Activated naive CD4-positive, alpha-beta T cell treated with anti-CD3 and anti-CD28 coated beads, Interleukin-2, amount 10 ng/mL, durations not matched to agents 7 days and 5 days (primary cell): ENCODE results near the gene ADARB2.
A peak's percentile ranks its signal among the peaks of the same experiment; 100 is the strongest.
"Not testable (repeated sequence)": the region's sequence is repeated elsewhere in the genome, so short reads cannot be mapped to it uniquely, and the experiment has no call there.

Experiments
- CTCF ChIA-PET: fragments of 350-600 bp; sonication (Branson Sonifier 250); formaldehyde crosslinking; loops from one replicate; lab custom pipeline; 2021; ENCODE audit warnings: antibody characterized with exemption; lab: Charles Lee
- DNase-seq: peaks from one replicate; pipeline ENCODE4 v3.0.0-alpha.2; 2020
- H3K27ac Mint-ChIP-seq: one replicate; pipeline ENCODE4 v1.8.0; 2021; ENCODE audit warnings: mild to moderate bottlenecking, moderate library complexity, mixed read lengths
- H3K27me3 Mint-ChIP-seq: one replicate; pipeline ENCODE4 v1.8.0; 2021; ENCODE audit warnings: mild to moderate bottlenecking, mixed read lengths
- H3K36me3 Mint-ChIP-seq: one replicate; pipeline ENCODE4 v1.8.0; 2021; ENCODE audit warnings: mixed read lengths
- H3K4me1 Mint-ChIP-seq: one replicate; pipeline ENCODE4 v1.8.0; 2021; ENCODE audit warnings: mixed read lengths
- H3K4me3 Mint-ChIP-seq: one replicate; pipeline ENCODE4 v1.8.0; 2021; ENCODE audit warnings: mild to moderate bottlenecking, moderate library complexity, mixed read lengths
- H3K9me3 Mint-ChIP-seq: one replicate; pipeline ENCODE4 v1.8.0; 2021; ENCODE audit warnings: mixed read lengths

Gene ADARB2

GRCh38 chr10:1161315-1161673 lies 576.0 kb downstream of the ADARB2 start:
- CTCF ChIA-PET, H3K4me3 Mint-ChIP-seq, H3K27ac Mint-ChIP-seq, H3K36me3 Mint-ChIP-seq, H3K4me1 Mint-ChIP-seq, H3K9me3 Mint-ChIP-seq, DNase-seq: not testable (repeated sequence)
- H3K27me3 Mint-ChIP-seq, result peaks cover 24% of the 10 kb centered on the region

DNA sequence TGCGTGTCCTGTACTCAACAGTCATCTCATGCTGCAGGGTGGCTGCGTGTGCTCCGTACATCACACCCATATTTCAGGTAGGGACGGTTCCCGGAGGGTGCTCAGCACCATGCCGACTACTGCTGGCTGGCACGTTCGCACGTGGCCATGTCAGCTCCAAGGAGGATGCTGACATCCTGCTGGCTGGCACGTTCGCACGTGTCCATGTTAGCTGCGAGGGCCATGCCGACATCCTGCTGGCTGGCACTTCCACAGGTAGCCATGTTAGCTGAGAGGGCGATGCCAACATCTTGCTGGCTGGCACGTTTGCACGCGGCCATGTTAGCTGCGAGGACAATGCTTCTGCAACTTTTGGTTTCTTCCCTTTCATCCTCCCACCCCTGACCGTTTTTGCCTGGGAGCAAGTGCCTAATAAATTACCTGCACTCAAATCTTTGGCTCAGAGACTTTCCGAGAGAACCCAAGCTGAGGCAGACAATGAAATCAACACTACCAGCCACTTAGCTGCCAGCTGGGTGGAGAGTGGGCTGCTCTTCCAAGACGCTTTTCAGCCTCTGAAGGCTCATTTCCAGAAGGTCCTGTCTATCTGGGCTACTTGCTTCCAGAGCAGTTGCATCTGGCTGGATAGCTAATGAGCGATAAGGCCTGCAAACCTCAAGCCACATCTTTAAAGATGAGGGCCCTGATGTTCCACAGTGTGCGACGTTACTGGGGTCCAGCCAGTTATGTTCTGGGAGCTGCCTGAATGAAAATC lies 576.6 kb downstream of the ADARB2 start:
- peaks cover 24% of the 10 kb centered on the region for H3K27me3 Mint-ChIP-seq
- no peak overlapping the region for H3K27ac Mint-ChIP-seq
- no peak overlapping the region for H3K4me3 Mint-ChIP-seq
- no peaks in the 10 kb centered on the region for H3K9me3 Mint-ChIP-seq
- no peaks in the 10 kb centered on the region for H3K4me1 Mint-ChIP-seq
- CTCF ChIA-PET, result no interaction called here
- no peak for DNase-seq
- no peaks in the 10 kb centered on the region for H3K36me3 Mint-ChIP-seq

- CTCF ChIA-PET, result no interaction called here
- H3K27me3 Mint-ChIP-seq, result peaks cover 29% of the 10 kb centered on the region
- H3K4me1 Mint-ChIP-seq, result no peaks in the 10 kb centered on the region
- no peak for DNase-seq
- H3K4me3 Mint-ChIP-seq, result no peak overlapping the region
- H3K27ac Mint-ChIP-seq, result no peak overlapping the region
- no peaks in the 10 kb centered on the region for H3K9me3 Mint-ChIP-seq
- H3K36me3 Mint-ChIP-seq, result no peaks in the 10 kb centered on the region
These were observed 577.9 kb downstream of the ADARB2 start for GRCh38 chr10:1159131-1160061.

DNA sequence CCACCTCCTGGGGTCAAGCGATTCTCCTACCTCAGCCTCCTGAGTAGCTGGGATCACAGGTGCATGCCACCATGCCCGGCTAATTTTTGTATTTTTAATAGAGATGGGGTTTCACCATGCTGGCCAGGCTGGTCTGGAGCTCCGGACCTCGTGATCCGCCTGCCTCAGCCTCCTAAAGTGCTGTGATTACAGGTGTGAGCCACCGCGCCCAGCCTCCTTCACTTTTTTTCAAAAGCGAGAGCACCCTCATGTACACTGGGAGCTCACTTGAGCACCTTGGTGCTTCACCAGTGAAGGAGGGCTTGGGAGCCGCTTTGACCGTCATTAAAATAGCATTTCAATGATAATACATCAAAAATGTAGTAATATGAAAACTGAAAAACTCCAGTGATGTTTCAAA lies 578.8 kb downstream of the ADARB2 start:
- H3K4me1 Mint-ChIP-seq, CTCF ChIA-PET, H3K27ac Mint-ChIP-seq, H3K4me3 Mint-ChIP-seq, H3K9me3 Mint-ChIP-seq, DNase-seq, H3K36me3 Mint-ChIP-seq: not testable (repeated sequence)
- peaks cover 32% of the 10 kb centered on the region for H3K27me3 Mint-ChIP-seq

- CTCF ChIA-PET, result no interaction called here
- peaks cover 29% of the 10 kb centered on the region for H3K27me3 Mint-ChIP-seq
- no peak for DNase-seq
- peaks cover 4% of the 10 kb centered on the region for H3K4me1 Mint-ChIP-seq
- no peak overlapping the region for H3K4me3 Mint-ChIP-seq
- no peaks in the 10 kb centered on the region for H3K9me3 Mint-ChIP-seq
- no peaks in the 10 kb centered on the region for H3K36me3 Mint-ChIP-seq
- H3K27ac Mint-ChIP-seq, result no peak overlapping the region
These were observed 579.3 kb downstream of the ADARB2 start for GRCh38 chr10:1158066-1158465.

- CTCF ChIA-PET, result no interaction called here
- H3K27ac Mint-ChIP-seq, result no peak overlapping the region
These were observed 579.8 kb downstream of the ADARB2 start for GRCh38 chr10:1157615-1157933.

DNA sequence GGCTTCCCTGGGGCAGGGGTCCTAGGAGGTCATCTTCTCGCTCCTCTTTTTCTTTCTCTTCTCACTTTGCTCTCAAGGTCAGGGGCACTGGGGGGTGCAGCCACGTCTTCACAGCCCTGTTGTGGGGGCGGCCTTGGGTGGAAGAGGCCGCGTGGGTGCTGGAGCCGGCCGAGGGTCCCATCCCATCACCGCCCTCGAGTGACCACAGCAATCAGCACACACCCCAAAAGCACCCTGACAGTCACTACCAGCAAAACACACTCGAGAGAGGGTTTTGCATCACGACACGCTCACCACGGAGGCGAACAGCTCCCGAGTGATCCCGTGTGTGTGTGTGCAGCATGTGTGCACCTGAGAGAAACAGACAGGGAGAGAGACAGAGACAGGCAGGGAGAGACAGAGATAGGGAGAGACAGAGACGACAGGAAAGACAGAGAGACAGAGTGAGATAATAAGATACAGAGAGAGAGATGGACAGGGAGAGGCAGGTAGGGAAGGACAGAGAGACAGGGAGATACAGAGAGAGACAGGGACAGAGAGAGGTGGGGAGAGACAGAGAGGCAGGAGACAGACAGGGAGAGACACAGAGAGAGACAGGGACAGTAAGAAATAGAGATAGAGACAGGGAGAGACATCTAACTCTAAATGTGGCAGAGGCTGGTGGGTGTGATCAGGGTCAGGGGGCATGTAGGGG lies 580.3 kb downstream of the ADARB2 start:
- peaks cover 4% of the 10 kb centered on the region for H3K4me1 Mint-ChIP-seq
- no peak for DNase-seq
- H3K36me3 Mint-ChIP-seq, result no peaks in the 10 kb centered on the region
- H3K4me3 Mint-ChIP-seq, result no peak overlapping the region
- peaks cover 22% of the 10 kb centered on the region for H3K27me3 Mint-ChIP-seq
- H3K27ac Mint-ChIP-seq, result no peak overlapping the region
- H3K9me3 Mint-ChIP-seq, result no peaks in the 10 kb centered on the region
- CTCF ChIA-PET, result no interaction called here

More at GRCh38 chr10:1157615-1157933, 579.8 kb downstream of the ADARB2 start:
- peaks cover 26% of the 10 kb centered on the region for H3K27me3 Mint-ChIP-seq
- H3K4me3 Mint-ChIP-seq, result no peak overlapping the region
- peaks cover 4% of the 10 kb centered on the region for H3K4me1 Mint-ChIP-seq
- no peak for DNase-seq
- no peaks in the 10 kb centered on the region for H3K9me3 Mint-ChIP-seq
- H3K36me3 Mint-ChIP-seq, result no peaks in the 10 kb centered on the region

DNA sequence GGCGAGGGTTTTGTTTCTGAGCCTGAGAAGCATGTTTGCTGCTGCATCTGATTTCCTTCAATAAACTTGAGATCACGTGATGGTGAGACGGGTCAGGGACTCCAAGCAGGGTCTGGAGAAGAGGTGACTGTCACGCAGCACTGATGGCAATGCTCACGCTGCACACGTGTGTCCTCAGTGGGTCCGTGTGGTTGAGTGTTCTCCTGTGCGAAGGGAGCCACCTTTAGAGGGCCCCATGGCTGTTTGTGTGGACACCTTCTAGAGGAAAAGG lies 580.8 kb downstream of the ADARB2 start:
- DNase-seq, result no peak
- H3K4me1 Mint-ChIP-seq, result peaks cover 4% of the 10 kb centered on the region
- no peaks in the 10 kb centered on the region for H3K9me3 Mint-ChIP-seq
- no peak overlapping the region for H3K4me3 Mint-ChIP-seq
- peaks cover 22% of the 10 kb centered on the region for H3K27me3 Mint-ChIP-seq
- H3K36me3 Mint-ChIP-seq, result no peaks in the 10 kb centered on the region
- H3K27ac Mint-ChIP-seq, result no peak overlapping the region
- CTCF ChIA-PET, result no interaction called here

DNA sequence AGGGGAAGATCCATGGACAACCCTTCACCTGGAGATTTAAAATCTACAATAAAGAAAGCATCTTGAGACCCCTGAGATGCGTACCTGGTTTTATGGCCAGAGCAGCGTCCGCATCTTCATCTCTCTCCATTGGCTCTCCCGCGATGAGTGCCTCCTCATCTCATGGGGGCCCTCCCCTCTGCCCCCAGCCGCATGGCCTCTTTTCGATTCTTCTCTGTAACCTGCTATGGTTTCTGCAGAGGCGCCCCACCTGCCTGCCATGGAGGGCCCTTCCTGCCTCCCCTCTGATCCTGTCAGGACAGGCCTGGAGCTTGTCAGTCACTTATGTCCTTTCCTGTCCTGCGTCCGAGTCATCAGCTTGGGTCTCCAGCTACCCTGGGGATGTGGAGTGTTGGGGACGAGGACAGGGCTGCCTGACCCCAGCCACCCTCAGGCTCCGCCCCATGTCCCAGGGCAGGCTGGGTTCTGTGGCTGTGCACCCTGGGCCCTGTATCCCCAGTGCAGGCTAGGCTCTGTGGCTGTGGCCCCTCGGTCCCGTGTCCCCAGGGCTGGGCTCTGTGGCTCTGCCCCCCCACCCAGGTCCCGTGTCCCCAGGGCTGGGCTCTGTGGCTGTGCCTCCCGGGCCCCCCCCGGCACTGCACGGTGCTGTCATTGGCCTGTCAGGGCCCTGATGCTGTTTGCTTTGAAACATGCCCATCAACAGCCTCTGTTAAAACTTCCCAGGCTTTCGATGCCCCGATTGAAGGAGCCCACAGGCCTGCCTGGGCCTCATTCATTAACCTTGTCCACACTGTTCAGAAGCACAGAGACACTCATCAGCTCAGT lies 581.3 kb downstream of the ADARB2 start:
- H3K4me3 Mint-ChIP-seq, result no peak overlapping the region
- peaks cover 4% of the 10 kb centered on the region for H3K4me1 Mint-ChIP-seq
- H3K36me3 Mint-ChIP-seq, result no peaks in the 10 kb centered on the region
- no peaks in the 10 kb centered on the region for H3K9me3 Mint-ChIP-seq
- DNase-seq, result no peak
- peaks cover 22% of the 10 kb centered on the region for H3K27me3 Mint-ChIP-seq
- CTCF ChIA-PET, result no interaction called here
- H3K27ac Mint-ChIP-seq, result no peak overlapping the region

DNA sequence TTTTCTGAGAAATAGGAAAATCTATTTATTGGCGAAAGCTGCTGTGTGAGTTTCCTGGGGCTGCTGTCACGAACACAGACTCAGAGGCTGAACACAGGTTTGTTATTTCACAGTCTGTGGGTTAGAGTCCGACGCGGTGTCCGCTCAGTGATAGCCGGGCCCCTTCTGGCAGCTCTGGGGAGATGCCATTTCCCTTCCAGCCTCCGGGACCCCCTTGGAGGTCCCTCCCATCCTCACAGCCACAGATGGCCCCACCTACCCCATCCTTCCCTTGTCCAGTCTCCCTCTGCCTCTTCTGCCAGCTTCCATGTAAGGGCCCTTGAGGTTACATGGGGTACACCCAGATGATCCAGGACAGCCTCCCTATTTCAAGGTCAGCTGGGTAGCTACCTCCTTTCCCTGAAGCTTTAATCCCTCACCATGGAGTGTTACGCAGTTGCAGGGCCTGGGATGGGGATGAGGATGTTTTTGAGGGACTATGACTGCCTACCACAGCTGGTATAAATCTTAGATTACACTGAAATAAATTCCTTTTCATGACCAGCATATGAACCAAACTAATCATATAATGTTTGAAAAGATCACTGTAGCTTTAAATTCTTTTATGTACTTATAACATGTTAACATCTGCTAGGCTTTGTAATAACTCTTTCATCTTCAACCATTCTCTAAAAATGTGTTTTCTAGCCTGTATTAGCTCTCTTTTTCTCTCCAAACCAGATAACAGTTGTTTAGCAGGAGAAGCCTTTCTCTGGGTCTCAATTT lies 582.6 kb downstream of the ADARB2 start:
- Mint-ChIP-seq H3K36me3 (no peaks in the 10 kb centered on the region), H3K9me3 (no peaks in the 10 kb centered on the region), H3K4me3 (no peak overlapping the region), H3K27me3 (peaks cover 24% of the 10 kb centered on the region), H3K4me1 (peaks cover 6% of the 10 kb centered on the region), H3K27ac (no peak overlapping the region)
- no peak for DNase-seq
- CTCF ChIA-PET, result no interaction called here

- H3K9me3 Mint-ChIP-seq, result no peaks in the 10 kb centered on the region
- peaks cover 11% of the 10 kb centered on the region for H3K4me1 Mint-ChIP-seq
- H3K27ac Mint-ChIP-seq, result peak overlapping the region; percentile 20
- no peak overlapping the region for H3K4me3 Mint-ChIP-seq
- no peak for DNase-seq
- CTCF ChIA-PET, result no interaction called here
- H3K27me3 Mint-ChIP-seq, result peaks cover 24% of the 10 kb centered on the region
- no peaks in the 10 kb centered on the region for H3K36me3 Mint-ChIP-seq
These were observed 583.4 kb downstream of the ADARB2 start for GRCh38 chr10:1153805-1154351.

DNA sequence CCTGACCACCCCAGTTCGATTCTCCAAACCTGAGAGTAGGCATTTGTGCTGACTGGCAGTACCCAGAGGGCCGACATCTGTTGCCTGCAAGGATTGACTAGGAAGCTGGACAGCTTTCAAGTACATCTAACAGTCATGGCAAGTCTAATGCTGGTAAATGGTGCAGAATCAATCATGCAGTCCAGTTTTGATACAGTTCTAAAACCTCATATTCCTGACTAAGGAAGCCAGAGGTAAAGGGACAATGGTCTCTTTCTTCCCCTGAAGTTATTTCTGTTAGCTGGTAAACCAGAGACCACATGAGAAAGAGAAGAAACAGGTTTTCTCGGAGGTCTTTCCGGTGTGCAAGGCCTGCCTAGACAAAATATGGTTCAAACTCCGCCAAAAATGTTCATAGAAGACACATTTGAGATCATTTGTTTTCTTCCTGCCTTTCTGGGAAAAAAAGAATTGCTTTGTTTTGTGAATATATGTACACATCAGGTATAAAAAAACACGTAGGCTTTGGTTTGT lies 584.0 kb downstream of the ADARB2 start:
- Mint-ChIP-seq H3K9me3 (no peaks in the 10 kb centered on the region), H3K27ac (peak overlapping the region; percentile 20), H3K4me3 (no peak overlapping the region), H3K4me1 (peaks cover 11% of the 10 kb centered on the region), H3K27me3 (peaks cover 22% of the 10 kb centered on the region), H3K36me3 (no peaks in the 10 kb centered on the region)
- no peak for DNase-seq
- CTCF ChIA-PET, result no interaction called here
